Raji (cell line): ENCODE measurements around the gene NID2.

Experiments
- POLR2A ChIP-seq: IDR thresholded peaks from 2 replicates; pipeline ENCODE4 v1.6.1; 2011; ENCODE audit warnings: low read depth, low read length, control low read depth; ENCODE audit not compliant: insufficient read depth

The NID2 gene

DNA sequence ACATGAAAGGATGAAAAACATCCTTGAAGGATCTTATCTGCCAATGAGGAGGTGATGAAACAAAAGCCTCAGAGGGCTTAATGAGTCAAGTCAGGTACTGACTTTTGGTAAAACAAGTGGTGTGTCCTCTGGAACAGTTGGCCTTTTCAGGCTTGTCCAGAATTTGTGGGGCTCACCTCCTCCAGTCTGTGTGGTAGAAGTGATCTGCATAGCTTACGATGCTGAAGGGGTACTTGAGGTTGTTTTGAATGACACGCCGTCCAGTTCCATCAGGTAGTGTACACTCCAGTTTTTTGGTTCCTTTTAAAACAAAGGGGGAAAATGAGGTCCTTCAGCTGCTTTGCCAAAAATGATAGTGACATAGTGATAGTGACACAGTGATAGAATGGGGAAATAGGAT lies 62.5 kb downstream of the NID2 start:
- TF ChIP-seq POLR2A = no peak

DNA sequence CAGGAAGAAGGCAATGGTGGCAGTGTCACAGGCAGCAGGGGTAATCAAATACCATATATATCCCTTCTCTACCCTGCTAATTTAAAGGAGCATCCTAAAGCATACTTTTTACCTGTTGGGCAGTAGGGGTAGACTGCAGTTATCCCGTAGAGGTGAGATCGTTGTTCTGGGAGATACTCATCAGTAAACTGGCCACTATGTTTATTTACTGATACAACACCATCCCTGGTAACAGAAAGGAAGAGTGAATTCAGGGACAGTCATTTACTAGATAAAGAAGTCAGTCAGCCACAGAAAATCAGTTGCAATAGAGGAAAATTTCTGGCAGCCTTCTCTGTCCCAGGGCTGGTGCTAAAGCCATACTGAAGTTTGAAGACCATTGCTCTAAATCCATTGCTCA lies 63.2 kb downstream of the NID2 start:
- TF ChIP-seq POLR2A = no peak

DNA sequence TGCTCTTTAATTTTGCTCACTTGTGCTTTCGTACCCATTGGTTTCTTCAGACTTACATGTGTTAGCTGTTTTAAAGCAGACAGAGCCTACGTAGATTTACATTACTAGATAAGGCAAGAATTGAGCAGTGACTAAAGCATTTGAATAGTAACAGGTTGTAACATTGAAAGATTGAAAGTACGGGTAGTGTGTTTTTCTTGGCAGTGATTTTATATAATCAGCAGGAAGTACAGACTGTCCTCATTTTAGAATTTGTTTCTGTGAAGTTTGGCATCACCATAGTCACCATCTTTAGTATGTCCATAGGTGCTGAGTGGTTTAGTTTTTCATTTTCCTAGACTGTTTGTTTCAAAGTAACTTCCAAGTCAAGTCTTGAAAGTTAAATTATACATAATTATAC lies 65.5 kb downstream of the NID2 start:
- TF ChIP-seq POLR2A = no peak

DNA sequence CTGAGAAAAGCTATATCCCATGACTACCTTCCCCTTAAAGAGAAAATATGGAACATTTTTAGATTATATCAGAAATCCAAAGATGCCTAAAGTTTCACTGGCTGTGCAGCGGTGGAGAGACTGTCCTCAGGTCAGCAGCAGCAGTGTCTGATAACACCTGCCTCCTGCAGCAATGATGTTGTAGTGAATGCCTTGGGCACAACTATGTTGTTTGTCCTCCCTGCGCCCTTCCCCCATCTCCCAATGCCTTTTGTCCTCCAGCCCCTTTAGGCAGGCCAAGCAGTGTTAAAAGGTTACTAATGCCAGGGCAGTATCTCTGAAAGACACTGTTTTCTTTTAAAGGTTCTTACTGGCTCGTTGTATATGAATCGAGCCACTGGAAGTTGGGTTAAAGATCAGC lies 66.3 kb downstream of the NID2 start:
- no peak for TF ChIP-seq POLR2A

DNA sequence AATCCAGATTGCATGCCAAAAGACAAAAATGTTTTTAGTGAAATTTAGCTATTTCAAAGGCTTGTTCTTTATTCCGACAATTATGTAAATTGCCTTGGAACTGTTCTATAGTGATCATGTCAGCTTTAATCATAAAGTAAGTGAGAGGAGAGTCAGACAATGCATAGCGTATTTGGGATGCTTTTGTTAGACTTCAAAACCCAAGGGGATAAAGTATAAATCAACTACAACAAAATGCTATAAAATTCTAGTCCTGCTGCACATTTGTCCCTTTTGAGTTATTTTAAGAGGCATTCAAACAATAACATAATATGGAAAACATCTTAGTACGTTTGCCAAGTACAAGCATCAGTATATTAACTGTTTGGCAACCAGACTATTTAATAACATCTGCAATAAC lies 68.2 kb downstream of the NID2 start:
- TF ChIP-seq POLR2A = no peak

DNA sequence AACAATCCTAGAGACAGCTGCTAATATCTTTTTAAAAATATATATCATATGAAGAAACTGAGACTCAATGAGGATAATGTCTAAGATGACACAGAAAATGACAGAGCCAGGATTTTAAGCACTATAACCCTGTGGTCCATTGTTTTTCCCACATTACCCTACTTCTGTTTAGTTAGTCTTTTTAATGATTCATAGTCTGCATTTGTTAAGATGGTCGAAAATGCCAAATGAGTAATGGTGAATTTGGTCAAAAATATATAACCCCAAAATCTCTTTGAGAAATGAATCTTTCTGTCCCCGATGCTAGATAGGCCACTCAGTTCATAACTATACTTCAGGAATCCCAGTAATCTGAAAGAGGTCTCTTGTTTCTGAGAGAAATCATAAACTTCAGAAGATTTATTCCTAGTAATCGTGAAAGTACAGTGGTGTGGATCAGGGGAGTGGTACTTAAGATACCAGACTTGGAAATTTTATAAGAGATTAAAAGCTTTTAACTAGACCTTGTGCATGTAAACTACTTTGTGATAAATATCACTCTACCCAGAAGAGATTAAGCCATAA lies 68.8 kb downstream of the NID2 start:
- TF ChIP-seq POLR2A = no peak

DNA sequence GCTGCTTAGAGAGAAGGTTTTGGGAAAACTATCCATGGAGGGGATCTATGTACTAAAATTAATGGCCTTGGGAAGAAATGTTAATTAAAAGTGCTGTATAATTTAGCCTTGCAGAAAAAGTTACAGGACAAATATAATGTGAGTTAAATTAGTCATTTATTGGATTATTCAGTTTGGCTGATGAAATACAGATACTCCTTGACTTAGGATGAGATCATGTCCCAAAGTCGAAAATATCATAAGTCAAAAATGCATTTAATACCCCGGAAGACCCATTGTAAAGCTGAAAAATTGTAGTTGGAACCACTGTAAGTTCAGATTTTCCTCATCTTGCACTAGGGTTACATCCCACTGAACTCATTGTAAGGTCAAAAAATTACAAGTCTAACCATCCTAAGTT lies 69.8 kb downstream of the NID2 start:
- TF ChIP-seq POLR2A = no peak

DNA sequence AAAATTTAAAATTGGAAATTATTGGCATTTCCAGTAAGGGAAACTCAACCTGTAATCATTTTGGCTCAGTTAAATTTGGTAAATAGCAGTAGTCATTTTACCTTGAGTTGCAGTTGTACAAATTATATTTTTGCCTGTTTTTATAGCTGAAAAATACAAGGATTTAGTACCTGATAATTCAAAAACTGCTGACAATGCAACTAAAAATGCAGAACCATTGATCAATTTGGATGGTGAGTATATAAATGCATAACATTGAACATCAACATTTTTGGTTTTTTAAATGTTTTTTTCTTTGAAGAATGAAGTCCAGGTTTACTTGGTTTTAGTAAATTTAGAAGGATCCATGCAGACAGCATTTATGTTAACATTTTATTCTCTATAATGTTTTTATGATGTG lies 70.5 kb downstream of the NID2 start:
- no peak for TF ChIP-seq POLR2A

DNA sequence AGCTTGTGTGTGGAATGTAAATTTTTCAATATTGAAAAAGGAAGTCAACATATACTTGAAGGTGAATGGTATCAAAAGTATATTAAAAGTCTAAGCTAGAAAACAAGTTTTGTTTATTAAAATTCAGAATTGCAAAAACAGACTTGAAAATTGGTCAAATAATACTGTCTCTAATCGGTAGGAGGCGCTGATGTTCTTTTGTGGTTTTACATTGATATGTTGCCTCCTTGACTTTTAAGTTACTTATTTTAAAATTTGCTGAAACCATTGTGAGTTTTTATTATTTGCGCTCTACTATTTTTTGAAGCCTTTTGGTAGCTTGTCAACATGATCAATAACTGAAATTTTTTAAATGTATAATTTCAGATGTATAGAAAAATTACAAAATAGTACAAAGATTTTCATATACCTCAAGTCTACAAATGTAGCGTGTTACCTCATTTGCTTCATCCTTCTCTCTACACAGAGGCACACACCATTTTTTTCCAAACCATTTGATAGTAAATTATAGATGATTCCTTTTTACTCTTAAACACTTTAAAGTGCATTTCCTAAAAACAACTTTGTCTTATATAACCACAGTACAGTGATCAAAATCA lies 72.6 kb downstream of the NID2 start:
- no peak for TF ChIP-seq POLR2A

DNA sequence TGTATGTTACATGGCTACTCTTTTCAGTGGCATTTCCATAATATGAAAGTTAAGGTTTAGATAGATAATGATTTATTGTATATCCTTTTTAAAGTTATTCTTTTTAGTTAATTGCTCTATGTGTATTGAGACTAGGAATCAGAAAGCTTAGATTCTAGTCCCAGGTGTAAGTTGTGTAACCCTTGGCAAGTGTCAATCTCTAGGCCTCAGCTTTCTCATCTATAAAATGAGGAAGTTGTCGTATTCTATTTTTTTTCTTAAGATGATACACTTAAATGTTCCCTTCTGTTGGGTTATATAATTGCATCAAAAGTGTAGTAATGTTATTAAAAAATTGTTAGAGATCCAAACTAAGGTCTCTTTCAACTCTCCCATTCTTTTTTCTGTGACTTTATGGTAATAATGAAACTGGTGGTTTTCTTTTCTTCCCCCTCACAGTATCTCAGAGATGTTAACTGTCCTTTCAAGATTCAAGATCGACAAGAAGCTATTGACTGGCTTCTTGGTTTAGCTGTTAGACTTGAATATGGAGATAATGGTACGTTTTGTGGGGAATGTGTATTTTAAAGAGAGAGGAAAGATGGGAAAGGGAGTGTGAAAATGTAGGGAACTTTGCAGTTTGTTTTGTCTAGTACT lies 75.5 kb downstream of the NID2 start:
- TF ChIP-seq POLR2A = no peak

DNA sequence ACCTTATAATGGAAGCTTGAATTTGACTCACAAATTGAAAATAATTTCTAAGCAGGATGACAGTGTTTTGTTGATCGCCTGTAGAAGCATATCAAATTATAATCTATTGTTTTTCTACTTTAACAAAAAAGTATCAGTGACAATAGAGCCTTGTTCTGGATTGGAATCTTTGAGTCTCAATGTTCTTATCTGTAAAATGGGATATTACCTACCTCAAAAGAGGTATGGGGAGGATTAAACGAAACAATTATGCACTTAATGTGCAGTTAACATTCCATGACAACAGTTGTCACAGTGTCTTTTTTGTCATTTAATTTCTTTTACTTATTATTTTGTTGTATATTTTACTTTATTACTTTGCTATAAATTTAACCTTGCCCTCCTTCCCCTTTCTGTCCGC lies 78.4 kb downstream of the NID2 start:
- no peak for TF ChIP-seq POLR2A

DNA sequence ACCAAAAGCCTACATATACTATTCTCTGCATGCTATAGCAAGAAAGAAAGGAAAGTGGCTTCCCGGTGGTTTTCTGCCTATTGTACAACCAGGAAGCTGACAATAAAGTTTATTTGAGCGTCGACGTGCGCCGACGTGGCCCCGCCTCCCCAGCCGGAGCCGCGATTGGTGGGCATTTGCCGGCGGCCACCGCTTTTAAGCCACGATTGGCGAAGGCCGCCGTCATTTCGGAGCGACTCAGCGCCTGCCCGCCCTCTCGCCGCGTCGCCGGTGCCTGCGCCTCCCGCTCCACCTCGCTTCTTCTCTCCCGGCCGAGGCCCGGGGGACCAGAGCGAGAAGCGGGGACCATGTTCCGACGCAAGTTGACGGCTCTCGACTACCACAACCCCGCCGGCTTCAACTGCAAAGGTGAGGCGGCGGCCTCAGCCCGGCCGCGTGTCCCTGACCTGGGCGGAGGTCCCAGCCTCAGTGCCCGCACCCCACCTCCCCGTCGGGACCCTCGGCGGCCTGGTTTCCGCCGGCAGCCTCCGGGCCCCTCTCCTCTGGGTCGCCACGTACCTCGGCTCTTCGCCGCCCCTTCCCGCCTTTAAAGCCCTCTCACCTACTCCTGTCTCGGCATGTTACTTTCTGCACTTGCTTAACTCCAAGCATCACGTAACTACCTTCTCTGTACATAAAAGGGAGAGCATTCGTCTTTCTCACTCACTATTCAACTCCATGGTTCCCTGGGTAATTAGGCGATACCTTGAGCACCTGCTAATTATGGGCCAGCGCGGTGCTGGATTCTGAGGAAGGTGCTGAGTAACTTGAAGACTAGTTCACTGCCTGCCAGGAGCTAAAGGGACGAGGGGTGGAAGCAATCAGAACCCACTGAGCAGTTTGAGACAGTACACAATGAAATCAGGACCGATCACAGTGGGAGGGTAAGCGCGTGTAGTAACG lies 79.3 kb downstream of the NID2 start, which contains the start of gene RTRAF:
Gene RTRAF (plus strand): TSS at position 254 of the 942 bp plus-strand sequence. CDS start 94 bp downstream, at position 348.
- TF ChIP-seq POLR2A = peak; percentile 85

DNA sequence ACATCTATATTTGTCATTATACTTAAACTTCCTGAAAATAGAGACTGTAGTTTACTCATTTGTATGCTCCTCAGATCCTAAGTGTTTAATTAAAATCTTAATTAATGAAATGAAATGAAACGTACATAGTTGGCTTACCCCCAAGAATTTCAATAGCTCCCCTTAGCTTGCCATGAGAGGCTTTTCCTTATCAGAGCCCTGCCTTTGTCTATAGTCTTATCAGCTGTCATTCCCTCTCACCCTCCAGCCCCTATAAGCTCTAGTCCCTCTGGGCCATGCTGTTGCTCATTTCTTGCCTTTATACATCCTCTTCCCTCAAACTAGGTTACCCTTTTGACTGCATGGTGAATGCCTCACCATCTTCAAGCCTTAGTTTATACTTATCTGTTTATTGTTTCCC lies 80.6 kb downstream of the NID2 start:
- TF ChIP-seq POLR2A = no peak

DNA sequence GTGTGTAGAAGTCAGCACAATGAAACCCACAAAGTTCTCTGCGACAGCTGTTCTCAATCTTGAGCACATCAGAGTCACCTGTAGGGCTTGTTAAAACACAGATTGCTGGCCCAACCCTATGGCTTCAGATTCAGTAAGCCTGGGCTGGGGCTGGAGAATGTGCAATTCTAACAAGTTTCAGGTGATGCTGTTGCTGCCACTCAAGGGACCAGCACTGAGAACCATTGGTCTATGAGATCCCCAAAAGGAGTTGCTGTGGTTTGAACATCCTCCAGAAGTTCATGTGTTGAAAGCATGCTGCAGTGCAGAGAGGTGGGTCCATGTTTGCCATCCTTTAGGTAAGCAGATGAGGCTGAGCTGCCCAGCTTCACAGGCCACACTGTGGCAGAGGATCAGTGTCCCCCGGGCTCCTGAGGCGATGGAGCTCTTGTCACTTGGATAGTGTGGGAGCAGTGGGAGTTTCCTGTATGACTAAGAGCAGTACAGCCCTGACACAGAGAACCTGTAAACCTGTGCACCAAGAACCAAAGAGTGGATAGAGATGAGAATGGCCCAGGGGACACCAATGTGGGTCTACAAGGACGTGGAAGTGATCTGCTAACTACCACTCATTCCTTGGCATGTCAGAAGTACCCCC lies 87.5 kb downstream of the NID2 start:
- TF ChIP-seq POLR2A = no peak

DNA sequence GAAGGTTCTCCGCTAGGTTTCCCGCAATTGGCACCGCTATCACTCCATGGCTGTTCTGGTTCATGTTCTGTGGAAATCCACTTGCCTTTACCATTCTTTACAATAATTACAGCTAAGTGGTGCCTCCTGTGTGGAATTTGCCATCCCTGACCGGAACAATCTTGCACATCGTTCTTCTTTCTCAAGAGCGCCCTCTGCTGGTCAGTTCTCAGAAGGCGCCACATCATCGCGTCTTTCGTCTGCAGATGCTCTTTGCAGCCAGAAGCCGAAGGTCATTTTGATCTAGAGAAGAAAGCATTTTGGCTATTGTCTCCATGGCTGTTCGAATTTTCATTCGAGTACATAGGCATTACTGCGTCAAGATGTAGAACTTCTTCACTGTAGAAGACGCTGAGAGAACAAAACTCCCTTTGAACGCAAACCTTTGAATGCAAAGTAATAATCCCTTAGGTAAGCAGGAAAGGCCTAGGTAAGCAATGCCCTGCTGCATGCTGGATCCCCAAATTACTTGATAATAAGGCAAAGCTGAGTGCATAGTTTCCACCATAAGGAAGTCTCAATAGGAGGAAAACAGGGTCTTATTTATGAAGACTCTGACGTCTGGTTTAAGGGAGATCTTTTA lies 89.7 kb downstream of the NID2 start:
- no peak for TF ChIP-seq POLR2A

DNA sequence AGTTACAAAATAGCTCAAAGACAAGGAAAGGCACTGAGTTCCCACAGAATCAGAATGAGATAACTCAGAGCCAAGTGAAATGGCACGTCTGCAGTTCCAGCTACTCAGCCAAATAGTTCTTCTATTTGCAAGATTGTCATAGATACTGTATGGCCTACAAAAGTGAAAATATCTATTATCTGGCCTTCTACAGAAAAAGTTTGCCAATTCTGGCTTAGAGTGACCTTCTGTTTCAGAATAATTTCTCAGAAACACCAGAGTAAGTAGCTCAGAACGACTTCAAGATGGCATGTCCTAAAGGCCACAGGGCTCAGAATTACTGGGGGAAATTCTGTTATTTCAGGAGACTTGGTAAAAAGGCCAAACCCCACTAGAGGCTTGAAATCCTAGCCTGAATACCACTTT lies 90.2 kb downstream of the NID2 start:
- TF ChIP-seq POLR2A = no peak
